22Rv1 (cell line): Measurements from ENCODE around the gene DMD.

Experiments used
- H3K27ac ChIP-seq: fragments of 450-650 bp; 2 replicates; pipeline ENCODE4 v1.5.1; 2017
- ZFX ChIP-seq: fragments of 450-650 bp; IDR thresholded peaks from 2 replicates; pipeline ENCODE4 v1.6.1; 2017; ENCODE audit warnings: antibody characterized with exemption, borderline replicate concordance
- TF ChIP-seq, protein P1 (sequence below): fragments of 450-650 bp; IDR thresholded peaks from 2 replicates; pipeline ENCODE4 v1.5.1; 2017; ENCODE audit warnings: mild to moderate bottlenecking

Gene DMD

DNA sequence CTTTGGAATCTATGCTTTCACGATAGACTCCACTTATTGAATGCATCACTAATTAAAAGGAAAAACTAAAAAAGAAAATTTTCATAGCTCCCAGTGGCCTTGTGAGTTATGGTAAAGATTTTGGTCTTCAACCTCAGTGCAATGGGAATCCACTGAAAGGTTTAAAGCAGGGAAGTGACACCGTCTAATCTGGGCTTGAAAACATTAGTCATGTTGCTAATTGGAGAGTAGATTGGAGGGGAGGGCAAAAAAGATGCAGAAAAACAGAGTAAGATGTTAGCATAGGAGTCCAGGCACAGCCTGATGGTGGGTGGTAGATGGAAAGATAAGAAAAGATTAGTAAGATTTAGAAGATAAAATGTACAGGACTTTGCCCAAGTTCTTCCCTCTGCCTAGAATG is 1506.4 kb downstream of the DMD start:
- TF ChIP-seq, protein P1, sequence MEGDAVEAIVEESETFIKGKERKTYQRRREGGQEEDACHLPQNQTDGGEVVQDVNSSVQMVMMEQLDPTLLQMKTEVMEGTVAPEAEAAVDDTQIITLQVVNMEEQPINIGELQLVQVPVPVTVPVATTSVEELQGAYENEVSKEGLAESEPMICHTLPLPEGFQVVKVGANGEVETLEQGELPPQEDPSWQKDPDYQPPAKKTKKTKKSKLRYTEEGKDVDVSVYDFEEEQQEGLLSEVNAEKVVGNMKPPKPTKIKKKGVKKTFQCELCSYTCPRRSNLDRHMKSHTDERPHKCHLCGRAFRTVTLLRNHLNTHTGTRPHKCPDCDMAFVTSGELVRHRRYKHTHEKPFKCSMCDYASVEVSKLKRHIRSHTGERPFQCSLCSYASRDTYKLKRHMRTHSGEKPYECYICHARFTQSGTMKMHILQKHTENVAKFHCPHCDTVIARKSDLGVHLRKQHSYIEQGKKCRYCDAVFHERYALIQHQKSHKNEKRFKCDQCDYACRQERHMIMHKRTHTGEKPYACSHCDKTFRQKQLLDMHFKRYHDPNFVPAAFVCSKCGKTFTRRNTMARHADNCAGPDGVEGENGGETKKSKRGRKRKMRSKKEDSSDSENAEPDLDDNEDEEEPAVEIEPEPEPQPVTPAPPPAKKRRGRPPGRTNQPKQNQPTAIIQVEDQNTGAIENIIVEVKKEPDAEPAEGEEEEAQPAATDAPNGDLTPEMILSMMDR: no peak
- no peak for TF ChIP-seq ZFX
- H3K27ac ChIP-seq: no peak overlapping the region

DNA sequence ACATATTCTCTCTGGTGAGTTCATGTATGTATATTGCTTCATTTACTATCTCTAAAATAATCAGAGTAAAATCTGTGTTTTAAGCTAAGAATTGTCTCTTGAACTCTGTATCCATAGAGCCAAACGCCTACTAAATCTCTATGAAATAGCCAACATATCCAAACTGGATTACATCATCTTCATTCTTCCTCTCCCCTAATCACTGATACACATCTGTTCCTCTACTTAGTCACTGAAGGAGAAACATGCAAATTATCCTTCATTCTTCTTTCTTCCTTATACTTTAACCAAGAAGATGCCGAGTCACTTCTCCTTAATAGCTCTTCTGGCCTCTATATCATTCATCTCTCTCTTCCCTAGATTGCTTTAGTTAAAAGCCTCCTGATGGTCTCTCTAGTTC is 1509.1 kb downstream of the DMD start:
- no peak overlapping the region for H3K27ac ChIP-seq
- TF ChIP-seq, protein P1: no peak
- TF ChIP-seq ZFX: no peak

DNA sequence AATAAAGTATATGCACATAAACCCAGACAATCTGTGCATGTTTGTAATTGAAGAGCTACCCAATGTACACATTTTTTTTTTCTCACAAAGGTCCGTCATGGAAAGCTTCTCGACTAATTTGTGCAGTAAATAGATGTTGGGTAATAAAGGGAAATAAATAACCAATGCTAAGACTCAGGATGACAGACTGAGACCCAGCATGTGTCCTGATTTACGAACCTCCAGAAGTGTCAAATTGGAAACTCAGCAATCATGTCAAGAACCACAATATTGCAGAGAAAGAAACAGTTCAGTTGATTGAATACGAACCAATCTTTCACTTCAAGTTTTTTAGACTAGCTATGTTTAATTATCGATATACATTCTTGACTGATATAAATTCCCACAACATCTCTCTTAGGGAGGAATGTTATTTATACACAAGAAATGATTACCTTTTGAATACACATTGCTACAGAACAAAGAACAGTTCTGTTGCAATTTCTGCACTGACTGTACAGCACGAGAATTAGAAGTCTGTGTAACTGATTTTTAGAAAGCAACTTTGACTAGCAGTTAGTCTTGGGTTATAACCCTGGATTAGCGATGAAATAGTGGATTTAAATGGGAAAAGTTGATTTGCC is 1513.9 kb downstream of the DMD start:
- TF ChIP-seq, protein P1: no peak
- TF ChIP-seq ZFX: no peak
- H3K27ac ChIP-seq: no peak overlapping the region

DNA sequence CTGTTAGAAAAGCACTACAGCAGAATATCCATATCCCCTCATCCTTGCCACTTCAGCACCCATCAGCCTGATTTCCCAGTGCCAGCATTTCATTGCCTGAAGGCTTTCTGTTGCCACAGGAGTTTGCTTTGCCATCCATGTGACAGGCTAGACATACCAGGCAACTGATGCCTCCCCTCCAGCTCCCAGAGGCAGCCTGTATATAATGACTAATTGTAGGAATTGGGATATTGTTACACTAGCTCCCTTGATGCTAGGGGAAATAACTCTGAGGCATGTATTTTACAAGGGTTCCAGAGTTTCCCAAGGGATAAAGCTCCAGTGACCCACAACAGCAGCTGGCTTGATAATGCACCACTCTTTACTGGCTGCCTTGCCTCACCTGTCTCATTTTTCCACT is 1531.5 kb downstream of the DMD start:
- no peak overlapping the region for H3K27ac ChIP-seq
- TF ChIP-seq, protein P1: no peak
- TF ChIP-seq ZFX: no peak

DNA sequence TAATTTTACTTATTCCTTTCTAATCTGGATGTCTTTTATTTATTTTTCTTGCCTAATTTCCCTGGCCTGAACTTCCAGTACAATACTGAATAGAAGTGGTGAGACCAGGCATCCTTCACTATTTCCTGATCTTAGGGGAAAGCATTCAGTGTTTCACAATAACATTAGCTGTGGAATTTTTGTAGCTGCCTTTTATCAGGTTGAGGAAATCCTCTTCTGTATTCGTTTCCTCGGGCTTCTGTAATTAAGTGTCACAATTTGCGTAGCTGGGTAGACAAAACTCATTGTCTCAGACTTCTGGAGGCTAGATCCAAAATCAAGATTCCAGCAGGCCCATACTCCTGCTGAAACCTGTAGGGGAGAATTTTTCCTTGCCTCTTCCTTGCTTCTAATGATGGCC is 1541.1 kb downstream of the DMD start:
- no peak overlapping the region for H3K27ac ChIP-seq
- TF ChIP-seq, protein P1: no peak
- no peak for TF ChIP-seq ZFX

DNA sequence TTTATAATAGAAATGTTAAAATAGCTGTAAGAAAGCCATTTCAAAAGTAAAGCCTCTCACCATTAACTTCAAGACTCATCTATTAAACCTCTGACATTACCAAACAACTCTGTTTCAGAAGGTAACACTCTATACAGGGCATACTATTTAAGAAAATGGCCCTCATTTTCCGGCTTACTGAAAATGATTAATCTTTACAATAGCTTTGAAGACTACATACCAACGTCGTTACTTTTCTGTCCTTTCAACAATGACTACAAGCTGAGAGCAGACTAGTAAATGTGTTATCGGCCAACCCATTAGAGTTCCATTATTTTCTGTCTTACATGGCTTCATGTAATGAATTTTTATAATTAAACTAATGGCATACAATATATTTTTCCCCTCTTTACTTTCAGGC is 1545.9 kb downstream of the DMD start:
- TF ChIP-seq, protein P1: no peak
- no peak overlapping the region for H3K27ac ChIP-seq

DNA sequence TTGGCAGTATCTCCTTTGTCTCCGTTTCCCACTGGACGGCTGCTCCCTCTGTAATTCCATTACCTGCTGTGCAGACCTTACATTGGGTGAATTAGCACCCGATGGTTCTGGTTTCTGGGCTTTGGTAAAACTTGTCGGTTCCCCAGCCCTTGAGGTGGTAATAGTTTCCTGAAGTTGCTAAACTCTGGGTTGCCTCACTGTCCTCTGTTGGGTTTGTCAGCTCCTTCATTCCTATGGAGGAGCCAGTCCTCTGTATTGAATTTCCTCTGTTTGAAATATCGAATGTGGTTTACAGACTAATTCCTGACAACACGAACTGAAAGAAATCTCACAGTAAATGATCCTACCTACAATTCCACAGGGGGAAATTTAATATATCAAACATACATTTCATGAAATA is 1548.2 kb downstream of the DMD start:
- H3K27ac ChIP-seq: no peak overlapping the region
- TF ChIP-seq, protein P1: no peak
- no peak for TF ChIP-seq ZFX
